K562 (cell line): ENCODE measurements around the gene NACAD. TPM values are rescaled to one million over a fixed set of nuclear protein-coding genes. Genes with fewer than 3 reads are reported as not detected.

Source experiments
- ATAC-seq: fragments of 200-7000 bp; cut with Tn5 transposase; 3 replicates; pipeline ENCODE4 v1.9.1; 2020; ENCODE audit warnings: moderate library complexity
- BruUV-seq: library from RNA; stranded (reverse); fragments of 400-500 nt; replicated peaks from 2 replicates; lab custom pipeline; 2021; lab: Mats Ljungman, UMichigan
- CTCF ChIA-PET: fragments of 300-600 bp; formaldehyde crosslinking; extraction: SDS; loops from one replicate; lab custom pipeline; 2021; ENCODE audit warnings: low intra/inter-chr PET ratio; lab: Yijun Ruan, JAX
- POLR2A ChIA-PET: fragments of 300-600, 350-650 bp; sonication (Branson Sonifier 250); formaldehyde crosslinking; extraction: SDS; loops from one replicate; lab custom pipeline; 2021; ENCODE audit warnings: antibody characterized with exemption, inconsistent platforms; lab: Yijun Ruan, JAX
- DNase-seq, 4 experiments: peaks; one replicate each; pipeline versions ENCODE4 v3.0.0 to v3.0.0-alpha.2; 2011 to 2018; ENCODE audit warnings: low spot score in 3 of 4, mixed read lengths in 3 of 4; ENCODE audit errors: extremely low read depth in 1 of 4
- FAIRE-seq: peaks from 2 replicates; lab custom pipeline; 2011; peaks lifted over from hg19 to GRCh38; lab: Jason Lieb, UNC
- H2AFZ ChIP-seq: 2 replicates; pipeline ENCODE4 v1.6.0; 2011; ENCODE audit warnings: low read depth, low read length, control low read depth, inconsistent platforms
- H3K27ac ChIP-seq: fragments of 200-600 bp; 3 replicates; pipeline ENCODE4 v1.8.0; 2011; ENCODE audit warnings: low read depth, mild to moderate bottlenecking, control low read depth, inconsistent platforms, low read length, moderate library complexity, mixed read lengths; ENCODE audit errors: extremely low read depth
- H3K27me3 ChIP-seq, 2 experiments: fragments of 300-600 bp in 1 of 2; 2 replicates in 1 of 2; 3 replicates in 1 of 2; pipeline versions ENCODE4 v1.6.0 to v1.8.0; 2011; ENCODE audit warnings: inconsistent platforms in 2 of 2, low read length in 2 of 2, mild to moderate bottlenecking in 1 of 2, mixed read lengths in 1 of 2, moderate library complexity in 1 of 2; ENCODE audit not compliant: control insufficient read depth in 2 of 2, insufficient read depth in 2 of 2
- H3K36me3 ChIP-seq: fragments of 300-600 bp; 3 replicates; pipeline ENCODE4 v1.8.0; 2011; ENCODE audit warnings: mild to moderate bottlenecking, low read length, inconsistent platforms; ENCODE audit not compliant: control insufficient read depth, insufficient read depth
- H3K4me1 ChIP-seq, 2 experiments: fragments of 200-600 bp in 1 of 2; replicated peaks in 1 of 2; 2 replicates in 1 of 2; 3 replicates in 1 of 2; pipeline versions ENCODE4 v1.5.1 to v1.8.0; 2011; ENCODE audit warnings: inconsistent platforms in 2 of 2, low read length in 2 of 2, mild to moderate bottlenecking in 1 of 2, mixed read lengths in 1 of 2, moderate library complexity in 1 of 2; ENCODE audit not compliant: control insufficient read depth in 2 of 2, insufficient read depth in 2 of 2
- H3K4me2 ChIP-seq: 2 replicates; pipeline ENCODE4 v1.6.1; 2011; ENCODE audit warnings: low read length, control low read depth, inconsistent platforms, mixed read lengths; ENCODE audit not compliant: insufficient read depth
- H3K4me3 ChIP-seq: fragments of 200-600 bp; sonication (generic), shearing (Covaris generic); 2 replicates; pipeline ENCODE4 v1.5.1; 2016; ENCODE audit warnings: control low read depth, inconsistent platforms
- H3K79me2 ChIP-seq: fragments of 200-600 bp; 3 replicates; pipeline ENCODE4 v1.8.0; 2011; ENCODE audit warnings: low read length, inconsistent platforms; ENCODE audit not compliant: control insufficient read depth, insufficient read depth
- H3K9ac ChIP-seq, 2 experiments: 2 replicates each; pipeline versions ENCODE4 v1.6.0 to v1.6.1; 2011; ENCODE audit warnings: low read depth in 2 of 2, low read length in 2 of 2, control low read depth in 1 of 2, inconsistent platforms in 1 of 2, mild to moderate bottlenecking in 1 of 2, mixed read lengths in 1 of 2; ENCODE audit not compliant: insufficient read depth in 1 of 2
- H3K9me1 ChIP-seq: one replicate; pipeline ENCODE4 v1.6.0; 2011; ENCODE audit warnings: inconsistent platforms, mild to moderate bottlenecking, low read length, moderate library complexity; ENCODE audit not compliant: control insufficient read depth, insufficient read depth
- H3K9me3 ChIP-seq: replicated peaks from 2 replicates; pipeline ENCODE4 v1.5.1; 2011; ENCODE audit warnings: low read depth, low read length, inconsistent platforms; ENCODE audit not compliant: control insufficient read depth, insufficient read depth
- H4K20me1 ChIP-seq: replicated peaks from 2 replicates; pipeline ENCODE4 v1.6.1; 2011; ENCODE audit warnings: low read length, inconsistent platforms, mixed read lengths; ENCODE audit not compliant: control insufficient read depth, insufficient read depth
- ARID3B ChIP-seq: fragments of 250-450 bp; sonication (Bioruptor Pico); IDR thresholded peaks from 2 replicates; pipeline ENCODE4 v1.4.0; 2020; ENCODE audit warnings: borderline replicate concordance
- HMGXB4 ChIP-seq: sonication (generic); formaldehyde crosslinking; IDR thresholded peaks from 2 replicates; pipeline ENCODE4 v1.8.1; 2023; ENCODE audit warnings: mild to moderate bottlenecking, missing genetic modification reagents
- HNRNPUL1 ChIP-seq: fragments of 200-400 bp; formaldehyde crosslinking; IDR thresholded peaks from 2 replicates; pipeline ENCODE4 v1.6.1; 2017; ENCODE audit warnings: low read length
- KDM5B ChIP-seq: fragments of 200-600 bp; sonication (generic); IDR thresholded peaks from 2 replicates; pipeline ENCODE4 v1.6.1; 2012; ENCODE audit warnings: low read depth, mild to moderate bottlenecking, moderate library complexity, low read length, control low read depth, inconsistent platforms; ENCODE audit not compliant: insufficient replicate concordance
- MEF2D ChIP-seq: conservative IDR thresholded peaks from 2 replicates; pipeline ENCODE4 v1.6.1; 2016; ENCODE audit warnings: low read depth, missing genetic modification characterization, missing compliant biosample characterization
- PCBP1 ChIP-seq: fragments of 200-400 bp; formaldehyde crosslinking; IDR thresholded peaks from 2 replicates; pipeline ENCODE4 v1.6.1; 2018; ENCODE audit warnings: mild to moderate bottlenecking, low read depth, low read length; ENCODE audit not compliant: poor library complexity, severe bottlenecking
- PTBP1 ChIP-seq: fragments of 200-400 bp; formaldehyde crosslinking; IDR thresholded peaks from 2 replicates; pipeline ENCODE4 v1.6.1; 2017; ENCODE audit warnings: low read depth, low read length
- THRA ChIP-seq: fragments of 450-650 bp; IDR thresholded peaks from 2 replicates; pipeline ENCODE4 v1.6.1; 2017; ENCODE audit warnings: mild to moderate bottlenecking, moderate library complexity
- ZFPM2 ChIP-seq: fragments of 250-450 bp; sonication (Bioruptor Pico); IDR thresholded peaks from 2 replicates; pipeline ENCODE4 v1.5.1; 2022; ENCODE audit warnings: mild to moderate bottlenecking
- ZNF3 ChIP-seq: fragments of 250-450 bp; sonication (Bioruptor Pico); IDR thresholded peaks from 2 replicates; pipeline ENCODE4 v1.5.0; 2021; ENCODE audit warnings: mild to moderate bottlenecking, moderate library complexity
- ZNF639 ChIP-seq, 2 experiments: fragments of 200-800 bp in 1 of 2; sonication (Bioruptor generic) in 1 of 2; sonication (generic) in 1 of 2; formaldehyde crosslinking in 1 of 2; IDR thresholded peaks in 1 of 2; conservative IDR thresholded peaks in 1 of 2; 2 replicates each; pipeline versions ENCODE4 v1.5.0 to v1.6.1; 2016 to 2020; ENCODE audit warnings: missing compliant biosample characterization in 1 of 2, missing genetic modification characterization in 1 of 2, missing genetic modification reagents in 1 of 2
- WGBS: fragments of 100-300 bp; shearing (Covaris generic); methylation state at CpG from one replicate; pipeline ENCODE4 v1.1.6; 2016; ENCODE audit warnings: low coverage, mixed read lengths; ENCODE audit not compliant: insufficient coverage; ENCODE audit errors: missing lambda C conversion rate; 5-methylcytosine and 5-hydroxymethylcytosine counted together
- in situ Hi-C: fragments of 300-500 bp; cut with MboI; formaldehyde crosslinking; loops from 4 replicates; pipeline ENCODE4 v1.15.0; 2018; ENCODE audit warnings: inconsistent platforms, mixed read lengths
- intact Hi-C: fragments of 100-400 bp; cut with micrococcal nuclease; formaldehyde crosslinking; loops from 2 replicates; pipeline ENCODE4 v1.14.2; 2022
- polyA plus RNA-seq, 8 experiments: library from polyadenylated mRNA; depleted of rRNA in 4 of 8; stranded (reverse) in 5 of 8; unstranded in 3 of 8; fragments of >200 nt; fragmentation: Nextera tagmentation in 2 of 8; fragmentation: Illumina TruSeq in 1 of 8; extraction: Ambion mirVana in 2 of 8; extraction: Trizol in 1 of 8; gene quantifications; 2 replicates each; pipeline versions ENCODE4 v1.2.1 to v1.2.3, GENCODE V29; 2011 to 2014; ENCODE audit warnings: inconsistent platforms in 1 of 8, missing spikeins in 1 of 8
- total RNA-seq, 7 experiments: library from RNA; depleted of rRNA in 6 of 7; stranded (reverse); fragments of >200 nt in 6 of 7; fragmentation: Illumina TruSeq in 2 of 7; extraction: Trizol in 2 of 7; gene quantifications; 2 replicates each; pipeline versions ENCODE4 v1.2.1 to v1.2.3, GENCODE V29; 2011 to 2021; ENCODE audit warnings: low replicate concordance in 1 of 7
- TF ChIP-seq, protein P1 (sequence below): fragments of 250-450 bp; sonication (Bioruptor Pico); IDR thresholded peaks from 2 replicates; pipeline ENCODE4 v1.8.0; 2022; ENCODE audit warnings: moderate library complexity, mild to moderate bottlenecking, inconsistent platforms

Gene NACAD
- total and polyA plus RNA-seq, 9 of the 15 experiments (the other 6 are each of a cell fraction or from before 2014, with no cell fraction given), result under 0.01 to 0.03 (median 0.02) TPM; not detected in 5

GRCh38 chr7:45117582-45117981 is 28.8 kb upstream of the NACAD start (continued):
- TF ChIP-seq ARID3B (CRISPR knock-in tag) (no peak), MEF2D (tag) (no peak), HMGXB4 (CRISPR knock-in tag) (no peak)
- TF ChIP-seq, all 486 proteins: peak for 0

DNA sequence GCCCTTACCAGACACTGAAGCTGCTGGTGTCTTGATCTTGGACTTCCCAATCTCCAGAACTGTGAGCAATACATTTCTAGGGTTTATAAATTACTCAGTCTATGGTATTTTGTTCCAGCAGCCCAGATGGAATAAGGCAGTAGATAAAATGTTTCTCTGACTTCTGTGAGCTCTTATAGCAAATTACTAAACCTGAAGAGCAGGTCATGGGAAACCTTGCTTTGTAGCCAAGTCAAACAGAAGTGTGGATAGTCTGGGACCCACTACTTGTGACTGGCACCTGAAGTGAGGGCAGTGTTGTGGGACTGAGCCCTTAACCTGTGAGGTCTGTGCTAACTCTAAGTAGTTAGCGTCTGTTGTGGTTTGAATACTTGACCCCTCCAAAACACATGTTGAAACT is 27.3 kb upstream of the NACAD start:
- no peak for FAIRE-seq
- 46% methylated on average over 1 of the region's 1 CpG for WGBS
- POLR2A ChIA-PET, result interaction anchor here (2.4 kb wide), 1 partner anchor 12 kb away, joined by 5 read pairs; no protein-coding TSS in a partner anchor
- TF ChIP-seq PCBP1, result no peak
- no peak for TF ChIP-seq HNRNPUL1
- no peak for TF ChIP-seq THRA
- TF ChIP-seq, protein P1, sequence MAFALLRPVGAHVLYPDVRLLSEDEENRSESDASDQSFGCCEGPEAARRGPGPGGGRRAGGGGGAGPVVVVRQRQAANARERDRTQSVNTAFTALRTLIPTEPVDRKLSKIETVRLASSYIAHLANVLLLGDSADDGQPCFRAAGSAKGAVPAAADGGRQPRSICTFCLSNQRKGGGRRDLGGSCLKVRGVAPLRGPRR (CRISPR knock-in tag), result no peak
- TF ChIP-seq ZNF639 (CRISPR knock-in tag; conservative IDR thresholded peaks at IDR 0.05 in 1 of 2, IDR thresholded peaks at IDR 0.05 in 1 of 2), result no peak
- TF ChIP-seq PTBP1, result no peak
- no peak for TF ChIP-seq ZFPM2
- TF ChIP-seq ZNF3 (CRISPR knock-in tag), result no peak
- no peak for TF ChIP-seq KDM5B

More for the DNA sequence above, 27.3 kb upstream of the NACAD start:
- no peak overlapping the region for H3K4me2 ChIP-seq
- peaks cover 6% of the 10 kb centered on the region in 2 experiments; a peak in 4 of 5 replicates for H3K4me1 ChIP-seq
- no peaks in the 10 kb centered on the region for H3K27me3 ChIP-seq
- no peak overlapping the region for H2AFZ ChIP-seq
- DNase-seq, result no peak
- H3K9ac ChIP-seq, result no peak overlapping the region
- no peaks in the 10 kb centered on the region for H3K36me3 ChIP-seq
- intact Hi-C loops, result no loop called here
- in situ Hi-C loops, result no loop called here
- BruUV-seq, result no TSS peak
- H4K20me1 ChIP-seq, result no peaks in the 10 kb centered on the region
- CTCF ChIA-PET, result no interaction called here
- H3K9me3 ChIP-seq, result no peaks in the 10 kb centered on the region
- no peak for ATAC-seq
- H3K27ac ChIP-seq, result no peak overlapping the region
- no peak overlapping the region for H3K4me3 ChIP-seq
- H3K9me1 ChIP-seq, result no peaks in the 10 kb centered on the region
- H3K79me2 ChIP-seq, result peaks cover 12% of the 10 kb centered on the region
